GM23338 (cell line): ENCODE measurements around the gene APIP. TPM values are rescaled to one million over a fixed set of nuclear protein-coding genes. Genes with fewer than 3 reads are reported as not detected.

Experiments used
- ATAC-seq: fragments of 200-7000 bp; cut with Tn5 transposase; 3 replicates; pipeline ENCODE4 v1.9.1; 2020
- DNase-seq: peaks from one replicate; pipeline ENCODE4 v3.0.0-alpha.2; 2015; ENCODE audit warnings: low spot score
- H2AFZ ChIP-seq: fragments of 200-600 bp; sonication (generic); 2 replicates; pipeline ENCODE4 v1.8.0; 2016; ENCODE audit warnings: antibody characterized with exemption, mild to moderate bottlenecking, moderate library complexity
- H3F3A ChIP-seq: fragments of 200-600 bp; sonication (generic); replicated peaks from 2 replicates; pipeline ENCODE4 v1.8.0; 2017; ENCODE audit warnings: antibody characterized with exemption, mixed run types, low read depth
- H3K27ac ChIP-seq: fragments of 200-600 bp; sonication (generic); 2 replicates; pipeline ENCODE4 v1.6.1; 2016; ENCODE audit warnings: low read depth
- H3K27me3 ChIP-seq: fragments of 200-600 bp; sonication (generic); 2 replicates; pipeline ENCODE4 v1.8.0; 2016; ENCODE audit warnings: mild to moderate bottlenecking, mixed run types, moderate library complexity; ENCODE audit not compliant: insufficient read depth
- H3K36me3 ChIP-seq: fragments of 200-600 bp; sonication (generic); 2 replicates; pipeline ENCODE4 v1.8.0; 2016; ENCODE audit warnings: mild to moderate bottlenecking; ENCODE audit not compliant: insufficient read depth
- H3K4me1 ChIP-seq: fragments of 200-600 bp; sonication (generic); 2 replicates; pipeline ENCODE4 v1.8.0; 2016; ENCODE audit warnings: mild to moderate bottlenecking, moderate library complexity; ENCODE audit not compliant: insufficient read depth
- H3K4me2 ChIP-seq: fragments of 200-600 bp; sonication (generic); 2 replicates; pipeline ENCODE4 v1.7.1; 2017; ENCODE audit warnings: mixed run types
- H3K4me3 ChIP-seq: fragments of 200-600 bp; sonication (generic); 2 replicates; pipeline ENCODE4 v1.6.1; 2016; ENCODE audit warnings: mixed run types
- H3K79me2 ChIP-seq: fragments of 200-600 bp; sonication (generic); replicated peaks from 2 replicates; pipeline ENCODE4 v1.8.0; 2017; ENCODE audit warnings: mild to moderate bottlenecking; ENCODE audit not compliant: insufficient read depth
- H3K9me2 ChIP-seq: fragments of 200-600 bp; sonication (generic); 2 replicates; pipeline ENCODE4 v1.8.0; 2017; ENCODE audit not compliant: insufficient read depth
- H4K20me1 ChIP-seq: fragments of 200-600 bp; sonication (generic); replicated peaks from 2 replicates; pipeline ENCODE4 v1.8.0; 2017; ENCODE audit warnings: mild to moderate bottlenecking; ENCODE audit not compliant: insufficient read depth
- H3K27ac Mint-ChIP-seq: 2 replicates; pipeline ENCODE4 v1.8.0; 2020; ENCODE audit warnings: inconsistent platforms, mild to moderate bottlenecking, moderate library complexity, mixed read lengths
- H3K27me3 Mint-ChIP-seq: 3 replicates; pipeline ENCODE4 v1.8.0; 2022; ENCODE audit warnings: low read depth, mild to moderate bottlenecking, moderate library complexity, mixed read lengths, inconsistent platforms; ENCODE audit not compliant: insufficient read depth, poor library complexity
- H3K36me3 Mint-ChIP-seq: 3 replicates; pipeline ENCODE4 v1.8.0; 2021; ENCODE audit warnings: low read depth, mild to moderate bottlenecking, inconsistent platforms, moderate library complexity, mixed read lengths
- H3K4me1 Mint-ChIP-seq: 3 replicates; pipeline ENCODE4 v1.8.0; 2020; ENCODE audit warnings: mild to moderate bottlenecking, inconsistent platforms, mixed read lengths
- H3K4me3 Mint-ChIP-seq: 3 replicates; pipeline ENCODE4 v1.8.0; 2021; ENCODE audit warnings: moderate library complexity, mild to moderate bottlenecking, inconsistent platforms, mixed read lengths
- H3K9me3 Mint-ChIP-seq: 3 replicates; pipeline ENCODE4 v1.8.0; 2020; ENCODE audit warnings: moderate library complexity, mild to moderate bottlenecking, inconsistent platforms, mixed read lengths
- JUNB ChIP-seq: IDR thresholded peaks from one replicate; pipeline ENCODE4 v1.6.1; 2016; ENCODE audit warnings: antibody characterized with exemption; ENCODE audit not compliant: unreplicated experiment
- ZNF114 ChIP-seq: fragments of 250-450 bp; sonication (Bioruptor Pico); IDR thresholded peaks from 2 replicates; pipeline ENCODE4 v1.5.0; 2020; ENCODE audit warnings: mild to moderate bottlenecking, moderate library complexity
- ZNF331 ChIP-seq: fragments of 250-450 bp; sonication (Bioruptor Pico); IDR thresholded peaks from 2 replicates; pipeline ENCODE4 v1.5.0; 2020; ENCODE audit warnings: low read depth, mild to moderate bottlenecking, moderate library complexity
- polyA plus RNA-seq: library from polyadenylated mRNA; unstranded; fragments of >200 nt; fragmentation: Nextera tagmentation; extraction: Ambion mirVana; gene quantifications from 2 replicates; pipeline ENCODE4 v1.2.1, GENCODE V29; 2016
- total RNA-seq: library from RNA; depleted of rRNA; stranded (reverse); fragments of >200 nt; shearing (Covaris generic); gene quantifications from 2 replicates; pipeline ENCODE4 v1.2.3, GENCODE V29; 2014
- TF ChIP-seq, protein P1 (sequence below): IDR thresholded peaks from one replicate; pipeline ENCODE4 v1.6.1; 2018; ENCODE audit warnings: antibody characterized with exemption; ENCODE audit not compliant: unreplicated experiment
- TF ChIP-seq, protein P2 (sequence below): fragments of 250-450 bp; sonication (Bioruptor Pico); IDR thresholded peaks from 2 replicates; pipeline ENCODE4 v1.5.0; 2020; ENCODE audit warnings: mild to moderate bottlenecking, moderate library complexity

Gene APIP
- total and polyA plus RNA-seq, 2 experiments from 2014 or later: 35.7 to 50.3 TPM

DNA sequence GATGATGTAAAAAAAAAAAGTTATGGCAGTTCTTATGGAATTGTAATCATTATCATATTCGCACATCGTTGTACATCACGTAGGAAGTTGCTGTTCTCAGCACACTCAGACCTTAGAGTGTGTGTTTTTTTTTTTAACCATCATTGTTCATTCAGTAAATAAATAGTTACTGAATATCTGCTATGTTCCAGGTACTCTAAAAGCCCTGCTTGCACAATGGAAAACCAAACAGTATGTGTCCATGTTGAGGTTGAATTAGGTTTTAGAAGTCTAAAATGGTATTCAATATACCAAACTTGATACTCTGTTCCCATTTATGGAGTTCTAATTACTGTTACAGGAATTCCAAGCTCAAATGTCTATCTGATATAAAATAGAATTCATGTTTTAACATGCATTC, 41.4 kb upstream of the APIP start (continued):
- TF ChIP-seq, protein P1, sequence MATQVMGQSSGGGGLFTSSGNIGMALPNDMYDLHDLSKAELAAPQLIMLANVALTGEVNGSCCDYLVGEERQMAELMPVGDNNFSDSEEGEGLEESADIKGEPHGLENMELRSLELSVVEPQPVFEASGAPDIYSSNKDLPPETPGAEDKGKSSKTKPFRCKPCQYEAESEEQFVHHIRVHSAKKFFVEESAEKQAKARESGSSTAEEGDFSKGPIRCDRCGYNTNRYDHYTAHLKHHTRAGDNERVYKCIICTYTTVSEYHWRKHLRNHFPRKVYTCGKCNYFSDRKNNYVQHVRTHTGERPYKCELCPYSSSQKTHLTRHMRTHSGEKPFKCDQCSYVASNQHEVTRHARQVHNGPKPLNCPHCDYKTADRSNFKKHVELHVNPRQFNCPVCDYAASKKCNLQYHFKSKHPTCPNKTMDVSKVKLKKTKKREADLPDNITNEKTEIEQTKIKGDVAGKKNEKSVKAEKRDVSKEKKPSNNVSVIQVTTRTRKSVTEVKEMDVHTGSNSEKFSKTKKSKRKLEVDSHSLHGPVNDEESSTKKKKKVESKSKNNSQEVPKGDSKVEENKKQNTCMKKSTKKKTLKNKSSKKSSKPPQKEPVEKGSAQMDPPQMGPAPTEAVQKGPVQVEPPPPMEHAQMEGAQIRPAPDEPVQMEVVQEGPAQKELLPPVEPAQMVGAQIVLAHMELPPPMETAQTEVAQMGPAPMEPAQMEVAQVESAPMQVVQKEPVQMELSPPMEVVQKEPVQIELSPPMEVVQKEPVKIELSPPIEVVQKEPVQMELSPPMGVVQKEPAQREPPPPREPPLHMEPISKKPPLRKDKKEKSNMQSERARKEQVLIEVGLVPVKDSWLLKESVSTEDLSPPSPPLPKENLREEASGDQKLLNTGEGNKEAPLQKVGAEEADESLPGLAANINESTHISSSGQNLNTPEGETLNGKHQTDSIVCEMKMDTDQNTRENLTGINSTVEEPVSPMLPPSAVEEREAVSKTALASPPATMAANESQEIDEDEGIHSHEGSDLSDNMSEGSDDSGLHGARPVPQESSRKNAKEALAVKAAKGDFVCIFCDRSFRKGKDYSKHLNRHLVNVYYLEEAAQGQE: no peak
- TF ChIP-seq, protein P2, sequence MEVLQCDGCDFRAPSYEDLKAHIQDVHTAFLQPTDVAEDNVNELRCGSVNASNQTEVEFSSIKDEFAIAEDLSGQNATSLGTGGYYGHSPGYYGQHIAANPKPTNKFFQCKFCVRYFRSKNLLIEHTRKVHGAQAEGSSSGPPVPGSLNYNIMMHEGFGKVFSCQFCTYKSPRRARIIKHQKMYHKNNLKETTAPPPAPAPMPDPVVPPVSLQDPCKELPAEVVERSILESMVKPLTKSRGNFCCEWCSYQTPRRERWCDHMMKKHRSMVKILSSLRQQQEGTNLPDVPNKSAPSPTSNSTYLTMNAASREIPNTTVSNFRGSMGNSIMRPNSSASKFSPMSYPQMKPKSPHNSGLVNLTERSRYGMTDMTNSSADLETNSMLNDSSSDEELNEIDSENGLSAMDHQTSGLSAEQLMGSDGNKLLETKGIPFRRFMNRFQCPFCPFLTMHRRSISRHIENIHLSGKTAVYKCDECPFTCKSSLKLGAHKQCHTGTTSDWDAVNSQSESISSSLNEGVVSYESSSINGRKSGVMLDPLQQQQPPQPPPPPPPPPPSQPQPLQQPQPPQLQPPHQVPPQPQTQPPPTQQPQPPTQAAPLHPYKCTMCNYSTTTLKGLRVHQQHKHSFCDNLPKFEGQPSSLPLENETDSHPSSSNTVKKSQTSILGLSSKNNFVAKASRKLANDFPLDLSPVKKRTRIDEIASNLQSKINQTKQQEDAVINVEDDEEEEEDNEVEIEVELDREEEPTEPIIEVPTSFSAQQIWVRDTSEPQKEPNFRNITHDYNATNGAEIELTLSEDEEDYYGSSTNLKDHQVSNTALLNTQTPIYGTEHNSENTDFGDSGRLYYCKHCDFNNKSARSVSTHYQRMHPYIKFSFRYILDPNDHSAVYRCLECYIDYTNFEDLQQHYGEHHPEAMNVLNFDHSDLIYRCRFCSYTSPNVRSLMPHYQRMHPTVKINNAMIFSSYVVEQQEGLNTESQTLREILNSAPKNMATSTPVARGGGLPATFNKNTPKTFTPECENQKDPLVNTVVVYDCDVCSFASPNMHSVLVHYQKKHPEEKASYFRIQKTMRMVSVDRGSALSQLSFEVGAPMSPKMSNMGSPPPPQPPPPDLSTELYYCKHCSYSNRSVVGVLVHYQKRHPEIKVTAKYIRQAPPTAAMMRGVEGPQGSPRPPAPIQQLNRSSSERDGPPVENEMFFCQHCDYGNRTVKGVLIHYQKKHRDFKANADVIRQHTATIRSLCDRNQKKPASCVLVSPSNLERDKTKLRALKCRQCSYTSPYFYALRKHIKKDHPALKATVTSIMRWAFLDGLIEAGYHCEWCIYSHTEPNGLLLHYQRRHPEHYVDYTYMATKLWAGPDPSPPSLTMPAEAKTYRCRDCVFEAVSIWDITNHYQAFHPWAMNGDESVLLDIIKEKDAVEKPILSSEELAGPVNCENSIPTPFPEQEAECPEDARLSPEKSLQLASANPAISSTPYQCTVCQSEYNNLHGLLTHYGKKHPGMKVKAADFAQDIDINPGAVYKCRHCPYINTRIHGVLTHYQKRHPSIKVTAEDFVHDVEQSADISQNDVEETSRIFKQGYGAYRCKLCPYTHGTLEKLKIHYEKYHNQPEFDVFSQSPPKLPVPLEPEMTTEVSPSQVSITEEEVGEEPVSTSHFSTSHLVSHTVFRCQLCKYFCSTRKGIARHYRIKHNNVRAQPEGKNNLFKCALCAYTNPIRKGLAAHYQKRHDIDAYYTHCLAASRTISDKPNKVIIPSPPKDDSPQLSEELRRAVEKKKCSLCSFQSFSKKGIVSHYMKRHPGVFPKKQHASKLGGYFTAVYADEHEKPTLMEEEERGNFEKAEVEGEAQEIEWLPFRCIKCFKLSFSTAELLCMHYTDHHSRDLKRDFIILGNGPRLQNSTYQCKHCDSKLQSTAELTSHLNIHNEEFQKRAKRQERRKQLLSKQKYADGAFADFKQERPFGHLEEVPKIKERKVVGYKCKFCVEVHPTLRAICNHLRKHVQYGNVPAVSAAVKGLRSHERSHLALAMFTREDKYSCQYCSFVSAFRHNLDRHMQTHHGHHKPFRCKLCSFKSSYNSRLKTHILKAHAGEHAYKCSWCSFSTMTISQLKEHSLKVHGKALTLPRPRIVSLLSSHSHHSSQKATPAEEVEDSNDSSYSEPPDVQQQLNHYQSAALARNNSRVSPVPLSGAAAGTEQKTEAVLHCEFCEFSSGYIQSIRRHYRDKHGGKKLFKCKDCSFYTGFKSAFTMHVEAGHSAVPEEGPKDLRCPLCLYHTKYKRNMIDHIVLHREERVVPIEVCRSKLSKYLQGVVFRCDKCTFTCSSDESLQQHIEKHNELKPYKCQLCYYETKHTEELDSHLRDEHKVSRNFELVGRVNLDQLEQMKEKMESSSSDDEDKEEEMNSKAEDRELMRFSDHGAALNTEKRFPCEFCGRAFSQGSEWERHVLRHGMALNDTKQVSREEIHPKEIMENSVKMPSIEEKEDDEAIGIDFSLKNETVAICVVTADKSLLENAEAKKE (CRISPR knock-in tag): no peak
- no peak for TF ChIP-seq ZNF114 (CRISPR knock-in tag)
- TF ChIP-seq JUNB: no peak
- no peak for TF ChIP-seq ZNF331

DNA sequence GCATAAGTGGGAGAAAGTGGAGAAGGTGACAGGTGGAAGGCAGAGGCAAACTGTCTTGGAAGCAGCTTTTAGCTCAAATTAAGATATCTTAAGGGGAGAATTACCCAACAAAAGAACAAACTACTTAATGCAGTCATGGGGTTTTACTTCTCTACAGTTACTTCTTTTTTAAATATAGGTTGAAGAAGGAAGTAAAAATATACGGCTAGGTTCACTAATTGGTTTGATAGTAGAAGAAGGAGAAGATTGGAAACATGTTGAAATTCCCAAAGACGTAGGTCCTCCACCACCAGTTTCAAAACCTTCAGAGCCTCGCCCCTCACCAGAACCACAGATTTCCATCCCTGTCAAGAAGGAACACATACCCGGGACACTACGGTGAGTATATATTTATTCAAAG, 41.0 kb upstream of the APIP start:
- Histone ChIP-seq H2AFZ (no peak overlapping the region), H3K9me2 (no peaks in the 10 kb centered on the region), H3K27me3 (no peaks in the 10 kb centered on the region), H3K4me2 (no peak overlapping the region), H3K36me3 (no peaks in the 10 kb centered on the region), H3K4me3 (no peak overlapping the region), H3K27ac (no peak overlapping the region), H3K4me1 (no peaks in the 10 kb centered on the region), H3F3A (no peaks in the 10 kb centered on the region), H3K79me2 (peaks cover 4% of the 10 kb centered on the region; the same call in 1 of the 2 replicates), H4K20me1 (no peaks in the 10 kb centered on the region)
- TF ChIP-seq, protein P1: no peak
- TF ChIP-seq ZNF114 (CRISPR knock-in tag): no peak
- Mint-ChIP-seq H3K36me3 (no peaks in the 10 kb centered on the region), H3K27ac (no peak overlapping the region), H3K4me3 (no peak overlapping the region), H3K4me1 (no peaks in the 10 kb centered on the region), H3K9me3 (no peaks in the 10 kb centered on the region), H3K27me3 (peaks cover 2% of the 10 kb centered on the region)
- DNase-seq (no peak), ATAC-seq (no peak)
